H1 (cell line): ENCODE measurements around the gene CAMSAP3. TPM values are rescaled to one million over a fixed set of nuclear protein-coding genes. Genes with fewer than 3 reads are reported as not detected.

Source experiments
- CTCF ChIA-PET: fragments of 300-600 bp; sonication (Branson Sonifier 250); formaldehyde crosslinking; loops from one replicate; lab custom pipeline; 2021; ENCODE audit not compliant: partially characterized antibody; lab: Charles Lee
- POLR2A ChIA-PET: fragments of 300-600 bp; sonication (Branson Sonifier 250); formaldehyde crosslinking; loops from one replicate; lab custom pipeline; 2021; ENCODE audit warnings: inconsistent platforms; ENCODE audit not compliant: partially characterized antibody; lab: Charles Lee
- DNase-seq, 2 experiments: peaks; one replicate each; pipeline versions ENCODE4 v3.0.0 to v3.0.0-alpha.2; 2010 to 2022; ENCODE audit warnings: low spot score in 2 of 2, low read depth in 1 of 2, mixed read lengths in 1 of 2
- FAIRE-seq: peaks from 2 replicates; lab custom pipeline; 2011; peaks lifted over from hg19 to GRCh38; lab: Jason Lieb, UNC
- H2AFZ ChIP-seq: 2 replicates; pipeline ENCODE4 v1.8.1; 2012; ENCODE audit warnings: low read length, inconsistent platforms
- H2AK5ac ChIP-seq: 2 replicates; pipeline ENCODE4 v1.6.1; 2013; ENCODE audit warnings: low read depth, low read length
- H2BK120ac ChIP-seq: replicated peaks from 2 replicates; pipeline ENCODE3; 2013; ENCODE audit warnings: low read depth, low read length, inconsistent platforms
- H2BK12ac ChIP-seq: 2 replicates; pipeline ENCODE4 v1.6.1; 2013; ENCODE audit warnings: low read depth, low read length
- H2BK15ac ChIP-seq: 2 replicates; pipeline ENCODE4 v1.6.1; 2013; ENCODE audit warnings: low read length
- H2BK20ac ChIP-seq: 2 replicates; pipeline ENCODE4 v1.6.1; 2013; ENCODE audit warnings: low read length
- H2BK5ac ChIP-seq: 2 replicates; pipeline ENCODE4 v1.6.1; 2013; ENCODE audit warnings: low read depth, low read length
- H3K14ac ChIP-seq: 2 replicates; pipeline ENCODE4 v1.6.1; 2013; ENCODE audit warnings: inconsistent platforms; ENCODE audit not compliant: insufficient read length
- H3K18ac ChIP-seq: 2 replicates; pipeline ENCODE4 v1.6.1; 2013; ENCODE audit warnings: low read length; ENCODE audit errors: extremely low read depth
- H3K23ac ChIP-seq: 2 replicates; pipeline ENCODE4 v1.6.1; 2013; ENCODE audit warnings: inconsistent platforms; ENCODE audit not compliant: insufficient read length
- H3K23me2 ChIP-seq: 2 replicates; pipeline ENCODE4 v1.6.1; 2013; ENCODE audit warnings: low read depth, low read length
- H3K27ac ChIP-seq: 2 replicates; pipeline ENCODE4 v1.6.1; 2011; ENCODE audit warnings: low read depth, low read length, inconsistent platforms
- H3K27me3 ChIP-seq, 4 experiments: replicated peaks in 1 of 4; 1 replicate in 1 of 4; 2 replicates in 3 of 4; pipeline versions ENCODE4 v1.6.1 to v1.8.1; 2011 to 2013; ENCODE audit warnings: low read length in 3 of 4, mild to moderate bottlenecking in 3 of 4, inconsistent platforms in 2 of 4, mixed read lengths in 2 of 4, moderate library complexity in 1 of 4; ENCODE audit not compliant: control insufficient read depth in 3 of 4, insufficient read depth in 3 of 4; ENCODE audit errors: extremely low read depth in 1 of 4
- H3K36me3 ChIP-seq, 4 experiments: 2 replicates each; pipeline versions ENCODE4 v1.6.1 to v1.8.1; 2011 to 2013; ENCODE audit warnings: mild to moderate bottlenecking in 4 of 4, low read length in 3 of 4, moderate library complexity in 2 of 4, control low read depth in 1 of 4, inconsistent platforms in 1 of 4; ENCODE audit not compliant: insufficient read depth in 4 of 4, control insufficient read depth in 2 of 4
- H3K4ac ChIP-seq: replicated peaks from 2 replicates; pipeline ENCODE3; 2013; ENCODE audit warnings: low read length, low read depth, mixed read lengths, inconsistent platforms; ENCODE audit not compliant: insufficient read length
- H3K4me1 ChIP-seq, 4 experiments: replicated peaks in 1 of 4; 1 replicate in 1 of 4; 2 replicates in 3 of 4; pipeline versions ENCODE4 v1.6.1 to v1.8.1; 2011 to 2013; ENCODE audit warnings: low read length in 3 of 4, inconsistent platforms in 2 of 4, mixed read lengths in 1 of 4; ENCODE audit not compliant: insufficient read depth in 4 of 4, control insufficient read depth in 3 of 4
- H3K4me2 ChIP-seq, 2 experiments: 2 replicates each; pipeline versions ENCODE4 v1.6.1 to v1.8.1; 2011 to 2013; ENCODE audit warnings: low read depth in 2 of 2, low read length in 2 of 2, control low read depth in 1 of 2, inconsistent platforms in 1 of 2, mild to moderate bottlenecking in 1 of 2; ENCODE audit not compliant: insufficient read depth in 1 of 2
- H3K4me3 ChIP-seq, 4 experiments: fragments of 200-600, 300-600 bp in 1 of 4; sonication (generic), shearing (Covaris generic), sonication (Bioruptor Twin) in 1 of 4; 2 replicates each; pipeline versions ENCODE4 v1.5.1 to v1.8.1; 2011 to 2016; ENCODE audit warnings: low read length in 4 of 4, low read depth in 3 of 4, control low read depth in 2 of 4, inconsistent platforms in 2 of 4, mild to moderate bottlenecking in 2 of 4, mixed read lengths in 1 of 4, moderate library complexity in 1 of 4; ENCODE audit not compliant: insufficient read depth in 2 of 4; ENCODE audit errors: extremely low read depth in 1 of 4
- H3K56ac ChIP-seq: replicated peaks from 2 replicates; pipeline ENCODE3; 2013; ENCODE audit warnings: low read depth, mild to moderate bottlenecking, mixed read lengths, low read length, inconsistent platforms; ENCODE audit not compliant: insufficient read length
- H3K79me1 ChIP-seq: 2 replicates; pipeline ENCODE4 v1.6.1; 2013; ENCODE audit warnings: low read depth, low read length, control low read depth
- H3K79me2 ChIP-seq, 2 experiments: 2 replicates each; pipeline versions ENCODE4 v1.6.1 to v1.8.1; 2012 to 2013; ENCODE audit warnings: low read length in 2 of 2, mild to moderate bottlenecking in 2 of 2, inconsistent platforms in 1 of 2; ENCODE audit not compliant: insufficient read depth in 2 of 2, control insufficient read depth in 1 of 2
- H3K9ac ChIP-seq, 4 experiments: replicated peaks in 1 of 4; 1 replicate in 1 of 4; 2 replicates in 3 of 4; pipeline versions ENCODE4 v1.6.1 to v1.8.1; 2011 to 2013; ENCODE audit warnings: low read depth in 3 of 4, low read length in 3 of 4, control low read depth in 2 of 4, mild to moderate bottlenecking in 2 of 4, moderate library complexity in 2 of 4, inconsistent platforms in 1 of 4; ENCODE audit errors: extremely low read depth in 1 of 4
- H3K9me3 ChIP-seq, 2 experiments: 2 replicates each; pipeline versions ENCODE4 v1.6.1 to v1.8.1; 2012 to 2013; ENCODE audit warnings: mild to moderate bottlenecking in 2 of 2, moderate library complexity in 2 of 2, control low read depth in 1 of 2, inconsistent platforms in 1 of 2, low read depth in 1 of 2, low read length in 1 of 2, mixed read lengths in 1 of 2; ENCODE audit not compliant: insufficient read depth in 2 of 2
- H4K20me1 ChIP-seq, 2 experiments: replicated peaks in 1 of 2; 2 replicates each; pipeline versions ENCODE3 to v1.8.1; 2011 to 2013; ENCODE audit warnings: inconsistent platforms in 2 of 2, low read length in 2 of 2, mild to moderate bottlenecking in 1 of 2; ENCODE audit not compliant: insufficient read depth in 2 of 2, control insufficient read depth in 1 of 2
- H4K5ac ChIP-seq: 2 replicates; pipeline ENCODE4 v1.6.1; 2013; ENCODE audit warnings: low read length, low read depth, mixed read lengths, inconsistent platforms; ENCODE audit not compliant: insufficient read length
- H4K8ac ChIP-seq: 2 replicates; pipeline ENCODE4 v1.8.0; 2013; ENCODE audit warnings: mild to moderate bottlenecking, moderate library complexity, low read length, inconsistent platforms; ENCODE audit not compliant: insufficient read depth; ENCODE audit errors: extremely low read depth
- H4K91ac ChIP-seq: replicated peaks from 2 replicates; pipeline ENCODE3; 2013; ENCODE audit warnings: low read length, mixed read lengths, inconsistent platforms; ENCODE audit not compliant: insufficient read length
- BRCA1 ChIP-seq: IDR thresholded peaks from 2 replicates; pipeline ENCODE4 v1.6.1; 2012; ENCODE audit warnings: low read depth, low read length, improper control_type of control experiment
- CHD1 ChIP-seq: IDR thresholded peaks from 2 replicates; pipeline ENCODE4 v1.6.1; 2012; ENCODE audit warnings: low read depth, low read length, improper control_type of control experiment
- EP300 ChIP-seq, 2 experiments: IDR thresholded peaks; 1 replicate in 1 of 2; 2 replicates in 1 of 2; pipeline ENCODE4 v1.6.1; 2011 to 2012; ENCODE audit warnings: low read depth in 2 of 2, low read length in 2 of 2, mild to moderate bottlenecking in 2 of 2, borderline replicate concordance in 1 of 2, inconsistent platforms in 1 of 2, moderate library complexity in 1 of 2
- EZH2 ChIP-seq: fragments of 200-600 bp; sonication (generic); IDR thresholded peaks from 2 replicates; pipeline ENCODE4 v1.7.1; 2012; ENCODE audit warnings: low read depth, mild to moderate bottlenecking, moderate library complexity, low read length, inconsistent platforms; ENCODE audit not compliant: severe bottlenecking
- GABPA ChIP-seq: IDR thresholded peaks from 2 replicates; pipeline ENCODE4 v1.6.1; 2011; ENCODE audit warnings: mild to moderate bottlenecking, low read length, moderate library complexity, borderline replicate concordance; ENCODE audit not compliant: insufficient read depth
- HDAC6 ChIP-seq: IDR thresholded peaks from one replicate; pipeline ENCODE4 v1.7.1; 2012; ENCODE audit warnings: low read depth, mild to moderate bottlenecking, inconsistent platforms, low read length, moderate library complexity
- POU5F1 ChIP-seq: IDR thresholded peaks from 2 replicates; pipeline ENCODE4 v1.6.1; 2011; ENCODE audit warnings: low read depth, mild to moderate bottlenecking, low read length, moderate library complexity
- SIX5 ChIP-seq: IDR thresholded peaks from 2 replicates; pipeline ENCODE4 v1.6.1; 2011; ENCODE audit warnings: mild to moderate bottlenecking, low read depth, low read length
- WGBS, 2 experiments: shearing (Covaris generic) in 1 of 2; methylation state at CpG; one replicate each; pipeline versions ENCODE4 v1.1.6 to v1.1.7; 2013 to 2015; ENCODE audit warnings: low lambda C conversion rate in 2 of 2, mixed read lengths in 2 of 2, inconsistent platforms in 1 of 2, low coverage in 1 of 2, missing lambda C conversion rate in 1 of 2; ENCODE audit not compliant: insufficient replicate concordance in 2 of 2, insufficient coverage in 1 of 2, insufficient read length in 1 of 2; ENCODE audit errors: extremely low coverage in 1 of 2, missing lambda C conversion rate in 1 of 2; 5-methylcytosine and 5-hydroxymethylcytosine counted together
- polyA plus RNA-seq, 7 experiments: library from polyadenylated mRNA; depleted of rRNA in 3 of 7; stranded (reverse) in 5 of 7; unstranded in 2 of 7; fragments of >200 nt in 5 of 7; fragments of 200-250 nt in 2 of 7; gene quantifications; 1 replicate in 5 of 7; 2 replicates in 1 of 7; 4 replicates in 1 of 7; pipeline versions ENCODE4 v1.2.1 to v1.2.3, GENCODE V29; 2011 to 2013; ENCODE audit warnings: missing spikeins in 2 of 7, mixed read lengths in 2 of 7
- total RNA-seq: library from RNA; stranded (reverse); fragmentation: NEBNext Ultra II Directional; extraction: Animal tissue kit (Norgen Biotek cat#: 25700); gene quantifications from 2 replicates; pipeline ENCODE4 v1.2.1, GENCODE V29; 2021
- TF ChIP-seq, protein P1 (sequence below): IDR thresholded peaks from 2 replicates; pipeline ENCODE4 v1.6.1; 2011; ENCODE audit warnings: low read depth, mild to moderate bottlenecking, low read length; ENCODE audit not compliant: insufficient read depth
- TF ChIP-seq, protein P2 (sequence below): IDR thresholded peaks from 2 replicates; pipeline ENCODE4 v1.6.1; 2012; ENCODE audit warnings: inconsistent platforms

Gene CAMSAP3
- total and polyA plus RNA-seq, 2 of the 8 experiments (the other 6 are each of a cell fraction or from before 2014, with no cell fraction given): 11.4 to 30.4 TPM

DNA sequence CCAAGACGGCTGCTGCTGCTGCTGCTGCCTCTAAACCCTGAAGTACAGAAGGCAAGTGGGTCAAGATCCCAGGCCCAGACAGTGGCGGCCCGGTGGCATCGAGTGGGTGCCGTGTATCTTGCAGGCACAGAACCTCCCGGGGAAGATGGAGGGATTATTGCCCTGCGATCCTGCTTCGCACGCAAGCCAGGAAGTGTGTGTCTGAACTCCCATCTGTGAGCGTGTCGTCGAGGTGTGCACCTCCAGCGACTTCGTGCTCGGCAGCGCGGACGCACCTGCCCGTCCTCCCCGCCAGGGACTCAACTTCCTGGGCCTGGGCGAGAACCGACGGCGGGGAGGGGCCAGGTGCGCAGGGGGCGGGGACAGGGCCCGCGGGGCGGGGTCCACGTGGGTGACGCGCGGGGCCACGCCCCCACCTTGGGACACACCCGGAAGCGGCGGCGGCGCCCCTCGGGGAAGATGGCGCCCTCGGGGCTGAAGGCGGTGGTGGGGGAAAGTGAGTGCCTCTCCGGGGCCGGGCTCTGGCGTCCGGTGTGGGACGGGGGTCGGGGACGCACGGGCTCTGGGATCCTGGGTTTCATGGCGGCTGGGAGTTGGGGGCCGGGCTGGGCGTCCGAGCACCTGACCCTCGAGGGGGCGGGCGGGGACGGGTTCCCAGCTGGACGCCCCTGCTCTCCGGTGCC, 41.2 kb downstream of the CAMSAP3 start, which contains the start of gene STXBP2:
Gene STXBP2 (plus strand): TSS at position 420 of the 683 bp plus-strand sequence. CDS start 40 bp downstream, at position 460.
- H2AK5ac ChIP-seq: peak within 1 kb of the TSS; percentile 34; the same call in 1 of the 2 replicates
- peaks cover 3 to 17% of the 10 kb centered on the region in 2 experiments for H4K20me1 ChIP-seq
- H3K4me2 ChIP-seq: peak within 1 kb of the TSS; percentile 34 to 85
- peaks cover 0 to 6% (median 0%) of the 10 kb centered on the region in 4 experiments; a peak in 3 of 8 replicates for H3K36me3 ChIP-seq
- ChIA-PET POLR2A (interaction anchor here (0.8 to 5.7 kb wide), 5 partner anchors 11 to 114 kb away, joined by 3 to 34 read pairs (median 5); partner anchors contain the start of genes CAMSAP3 and MCOLN1), CTCF (interaction anchor here (1.3 to 1.8 kb wide), 5 partner anchors 13 to 69 kb away, joined by 3 to 10 read pairs (median 7); no protein-coding TSS in a partner anchor)
- no peak within 1 kb of the TSS for H2AFZ ChIP-seq
- peaks cover 3 to 19% (median 16%) of the 10 kb centered on the region in 4 experiments for H3K27me3 ChIP-seq
- H4K91ac ChIP-seq: no peak within 1 kb of the TSS
- H3K79me1 ChIP-seq: no peaks in the 10 kb centered on the region; the same call in 1 of the 2 replicates
- no peak within 1 kb of the TSS for H4K5ac ChIP-seq
- no peak within 1 kb of the TSS for H3K23ac ChIP-seq
- no peak within 1 kb of the TSS for H2BK20ac ChIP-seq
- peak within 1 kb of the TSS; percentile 98; the same call in 1 of the 2 replicates for H2BK15ac ChIP-seq
- H2BK12ac ChIP-seq: peak within 1 kb of the TSS; percentile 78; the same call in 1 of the 2 replicates
- H3K4me3 ChIP-seq: peak within 1 kb of the TSS; percentile 67 to 88 (median 68)
- H3K14ac ChIP-seq: no peak within 1 kb of the TSS
- peak within 1 kb of the TSS; percentile 96 for H4K8ac ChIP-seq
- H3K56ac ChIP-seq: no peak within 1 kb of the TSS
- peaks cover 5% of the 10 kb centered on the region; the same call in 1 of the 2 replicates for H3K23me2 ChIP-seq
- no peaks in the 10 kb centered on the region; a peak in 1 of 4 replicates for H3K9me3 ChIP-seq
- H3K4me1 ChIP-seq: peaks cover 0 to 6% (median under 1%) of the 10 kb centered on the region in 4 experiments; a peak in 3 of 7 replicates
- FAIRE-seq: no peak
- H2BK5ac ChIP-seq: no peak within 1 kb of the TSS
- WGBS, 2 experiments: 41% methylated on average over 16 of the region's 61 CpGs; no CpG with 5 or more reads in 1 of the 2 experiments
- peak; percentile 64 to 97 for DNase-seq
- H3K27ac ChIP-seq: 0 out of 2 replicates have a peak within 1 kb of the TSS, but pooled peaks have one; percentile 23
- peaks cover 0 to 3% of the 10 kb centered on the region in 2 experiments; a peak in 1 of 4 replicates for H3K79me2 ChIP-seq
- peak within 1 kb of the TSS; percentile 69 for H3K4ac ChIP-seq
- H3K9ac ChIP-seq: peak within 1 kb of the TSS; percentile 54 to 63 (median 56); a peak in 6 of 7 replicates
- H2BK120ac ChIP-seq: no peak within 1 kb of the TSS
- no peak within 1 kb of the TSS; the same call in 1 of the 2 replicates for H3K18ac ChIP-seq
- no peak for TF ChIP-seq BRCA1
- TF ChIP-seq HDAC6: no peak
- TF ChIP-seq, protein P1, sequence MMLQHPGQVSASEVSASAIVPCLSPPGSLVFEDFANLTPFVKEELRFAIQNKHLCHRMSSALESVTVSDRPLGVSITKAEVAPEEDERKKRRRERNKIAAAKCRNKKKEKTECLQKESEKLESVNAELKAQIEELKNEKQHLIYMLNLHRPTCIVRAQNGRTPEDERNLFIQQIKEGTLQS: no peak
- no peak for TF ChIP-seq CHD1
- no peak for TF ChIP-seq POU5F1
- no peak for TF ChIP-seq EZH2
- TF ChIP-seq, protein P2, sequence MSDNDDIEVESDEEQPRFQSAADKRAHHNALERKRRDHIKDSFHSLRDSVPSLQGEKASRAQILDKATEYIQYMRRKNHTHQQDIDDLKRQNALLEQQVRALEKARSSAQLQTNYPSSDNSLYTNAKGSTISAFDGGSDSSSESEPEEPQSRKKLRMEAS: peak; percentile 100
- no peak for TF ChIP-seq SIX5
- no peak for TF ChIP-seq EP300 (IDR thresholded peaks at IDR 0.05; ENCODE audit: borderline replicate concordance in 1 of 2, low read depth in 2 of 2, low read length in 2 of 2)
- TF ChIP-seq GABPA: no peak
